GM18907 (cell line): ENCODE results near the gene AHSP.
"Not testable (repeated sequence)": the region's sequence is repeated elsewhere in the genome, so short reads cannot be mapped to it uniquely, and the experiment has no call there.

ENCODE experiments used
- ATAC-seq: cut with Tn5 transposase; IDR thresholded peaks from one replicate; pipeline ENCODE4 v1.9.1; 2021; ENCODE audit warnings: mild to moderate bottlenecking, moderate library complexity; ENCODE audit not compliant: unreplicated experiment

The AHSP gene

DNA sequence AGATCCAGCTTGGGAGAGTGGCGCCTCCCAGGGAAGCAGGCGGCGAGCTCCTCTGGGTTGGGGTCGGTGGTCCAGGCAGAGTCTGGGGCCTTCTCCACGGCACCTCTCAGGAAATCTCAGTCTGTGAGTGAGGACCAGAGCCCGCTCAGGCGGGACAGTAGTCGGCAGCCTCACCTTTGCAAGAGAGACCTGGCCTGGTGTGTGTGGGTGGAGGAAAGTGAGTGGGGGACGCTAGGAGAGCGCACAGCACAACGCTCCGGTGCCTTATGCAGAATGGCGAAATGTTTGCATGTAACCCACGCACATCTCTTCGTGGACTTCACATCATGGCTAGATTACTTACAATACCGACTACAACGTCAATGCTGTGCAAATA, 2.2 kb downstream of the AHSP start:
- no peak for ATAC-seq

DNA sequence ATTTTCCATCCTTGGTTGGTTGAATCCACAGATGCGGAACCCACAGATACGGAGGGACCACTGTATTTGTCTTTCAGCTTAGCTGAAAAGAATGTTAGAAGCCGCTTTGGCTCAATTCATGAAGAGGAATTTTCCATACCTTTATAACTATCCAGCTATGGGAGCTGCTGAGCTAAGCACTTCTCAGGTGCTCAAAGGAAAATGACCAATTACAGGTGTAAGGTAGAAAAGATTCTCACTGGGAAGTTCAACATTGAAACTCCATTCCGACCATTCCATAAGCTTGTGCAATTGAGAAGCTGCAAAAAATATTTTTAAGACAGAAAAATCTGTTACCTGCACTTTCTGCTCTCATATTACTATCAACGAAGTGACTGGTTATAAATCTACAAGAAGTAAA, 2.7 kb downstream of the AHSP start:
- ATAC-seq: no peak

DNA sequence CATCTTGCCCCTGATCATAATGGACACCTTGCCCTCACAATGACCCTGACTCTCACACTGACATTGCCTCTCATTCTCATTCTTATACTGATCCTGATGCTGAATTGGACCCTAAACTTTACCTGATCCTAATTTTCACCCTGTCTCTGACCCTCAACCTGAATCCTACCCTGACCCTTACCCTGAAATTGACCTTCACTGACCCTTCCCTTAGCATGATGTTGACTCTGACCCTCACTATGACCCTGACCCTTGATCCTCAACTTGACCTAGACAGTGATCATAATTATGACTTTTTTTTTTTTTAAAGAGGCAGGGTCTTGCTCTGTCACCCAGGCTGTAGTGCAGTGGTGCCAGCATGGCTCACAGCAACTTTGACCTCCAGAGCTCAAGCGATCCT, 3.4 kb downstream of the AHSP start:
- no peak for ATAC-seq

DNA sequence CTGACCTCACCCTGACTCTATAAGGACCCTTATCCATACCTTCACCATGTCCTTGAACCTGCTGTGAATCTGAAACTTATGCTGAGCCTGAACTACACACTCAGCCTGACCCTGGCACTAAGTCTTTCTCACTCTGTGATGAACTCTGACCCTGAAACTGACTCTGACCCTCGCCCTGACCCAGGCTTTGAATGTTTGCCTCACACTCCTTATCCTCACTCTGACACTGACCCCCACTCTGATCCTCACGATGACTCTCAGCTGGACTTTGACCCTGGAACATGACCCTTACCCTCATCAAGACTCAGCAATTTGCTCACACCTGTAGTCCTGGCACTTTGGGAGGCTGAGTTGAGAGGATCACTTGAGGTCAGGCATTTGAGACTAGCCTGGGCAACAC, 4.4 kb downstream of the AHSP start:
- no peak for ATAC-seq

DNA sequence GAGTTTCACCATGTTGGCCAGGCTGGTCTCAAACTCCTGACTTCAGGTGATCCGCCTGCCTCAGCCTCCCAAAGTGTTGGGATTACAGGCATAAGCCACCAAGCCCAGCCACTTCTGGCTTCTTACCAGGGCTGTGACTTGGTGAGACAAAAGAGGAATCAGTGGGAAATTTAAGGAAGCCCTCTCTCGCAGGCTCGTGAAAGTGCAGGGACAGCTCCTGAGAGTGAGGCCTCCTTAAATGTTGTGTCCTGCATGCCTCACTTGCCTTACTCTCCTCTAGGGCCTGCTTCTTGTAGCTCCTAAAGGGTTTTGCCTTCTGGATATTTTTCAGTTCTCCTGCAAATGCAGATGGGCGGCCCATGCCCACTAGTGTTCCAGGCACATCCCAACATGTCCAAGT, 5.2 kb downstream of the AHSP start:
- no peak for ATAC-seq

DNA sequence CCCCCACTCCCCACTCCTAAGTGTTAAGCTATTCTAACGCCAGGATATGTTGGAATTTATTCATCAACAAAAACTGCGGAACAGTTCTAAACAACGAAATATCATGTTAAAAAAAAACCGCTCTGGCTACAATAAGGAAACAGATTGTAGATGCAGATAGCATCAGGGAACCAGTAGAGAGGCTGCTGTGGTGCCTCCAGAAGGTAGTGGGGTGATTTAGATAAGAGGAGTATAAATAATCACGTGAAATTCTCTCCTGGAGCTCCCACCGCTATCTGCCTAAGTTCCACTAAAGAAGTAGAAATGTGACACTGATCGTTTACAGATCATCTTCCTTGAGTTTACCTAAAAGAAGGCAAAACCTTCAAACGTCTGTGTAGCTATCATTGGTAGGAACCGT, 8.0 kb downstream of the AHSP start:
- no peak for ATAC-seq

DNA sequence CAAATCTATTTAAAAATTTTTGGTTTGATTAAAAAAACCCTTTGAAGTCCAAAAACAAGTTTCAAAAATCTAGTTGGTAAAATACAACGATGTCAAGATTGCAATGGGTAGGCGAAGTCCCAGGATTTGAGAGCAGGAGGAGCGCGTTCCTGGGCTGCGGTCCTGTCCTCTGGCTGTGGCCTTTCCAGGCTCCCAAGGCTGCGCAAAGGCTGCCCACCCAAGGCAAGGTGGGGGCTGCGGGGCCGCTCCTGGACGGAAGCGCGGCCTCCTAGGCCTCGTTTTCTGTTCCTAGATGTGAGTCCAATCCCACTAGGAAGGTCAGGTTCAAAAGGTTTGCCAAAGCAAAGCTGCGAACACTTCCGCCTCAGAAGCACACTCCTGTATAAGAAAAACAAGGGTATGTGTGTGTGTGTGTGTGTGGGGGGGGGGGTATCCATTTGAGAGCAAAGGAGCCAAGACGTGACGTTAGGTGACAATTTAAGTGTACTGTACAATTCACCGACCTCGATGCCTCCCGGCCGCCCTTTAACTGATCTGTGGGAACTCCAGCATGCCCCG, 9.2 kb downstream of the AHSP start:
- no peak for ATAC-seq

DNA sequence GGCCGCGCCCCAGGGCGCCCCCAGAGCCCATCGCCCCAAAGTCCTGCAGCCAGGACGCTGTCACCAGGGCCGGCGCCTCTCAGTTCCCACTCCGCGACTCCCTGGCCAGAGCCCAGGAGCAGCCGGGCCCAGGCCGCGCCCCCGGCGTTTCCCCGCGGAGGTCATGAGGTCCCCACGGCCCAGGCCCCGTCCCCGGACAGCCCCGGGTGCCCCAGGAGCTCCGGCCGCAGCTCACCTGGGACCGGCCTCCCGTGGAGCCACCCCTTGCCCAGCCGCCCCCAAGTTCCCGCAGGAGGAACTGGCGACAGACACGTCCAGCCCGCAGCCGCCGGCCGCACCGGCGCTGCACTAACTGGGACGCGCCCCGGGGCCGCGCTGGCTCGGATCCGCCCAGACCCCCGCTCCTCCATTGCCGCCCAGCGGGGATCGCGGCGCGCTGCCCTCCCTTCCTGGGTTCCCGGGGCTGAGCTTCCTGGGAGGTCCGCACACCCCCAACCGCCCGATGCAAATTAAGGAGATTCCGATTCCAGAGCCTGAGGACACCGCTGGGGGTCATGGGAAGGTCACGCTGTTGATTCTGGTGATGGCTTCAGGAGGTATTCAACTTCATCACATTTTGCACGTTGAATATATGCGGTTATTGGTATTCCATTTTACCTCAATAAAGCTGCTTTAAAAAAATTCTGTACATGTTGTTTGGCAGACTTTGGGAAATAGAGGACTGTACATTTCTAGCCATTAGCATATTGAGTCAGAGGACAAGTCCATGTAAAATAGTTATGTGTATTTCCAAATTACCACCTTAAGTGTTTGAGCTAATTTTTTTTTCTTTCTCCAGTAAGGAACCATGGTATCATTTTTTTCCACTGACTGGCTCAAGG, 9.9 kb downstream of the AHSP start:
- no peak for ATAC-seq

DNA sequence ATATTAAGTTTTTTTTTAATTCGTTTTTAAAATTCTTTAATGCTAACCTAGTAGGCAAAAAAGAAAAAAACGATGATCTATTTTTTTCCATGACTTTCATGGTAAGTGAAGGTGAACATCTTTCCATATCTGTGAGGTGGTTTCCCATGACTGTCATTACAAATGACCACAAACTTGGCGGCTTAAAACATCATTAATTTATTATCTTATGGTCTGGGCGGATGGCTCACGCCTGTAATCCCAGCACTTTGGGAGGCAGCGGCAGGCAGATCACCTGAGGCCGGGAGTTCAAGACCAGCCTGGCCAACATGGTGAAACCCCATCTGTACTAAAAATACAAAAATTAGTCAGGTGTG, 10.5 kb downstream of the AHSP start:
- not testable (repeated sequence) for ATAC-seq

DNA sequence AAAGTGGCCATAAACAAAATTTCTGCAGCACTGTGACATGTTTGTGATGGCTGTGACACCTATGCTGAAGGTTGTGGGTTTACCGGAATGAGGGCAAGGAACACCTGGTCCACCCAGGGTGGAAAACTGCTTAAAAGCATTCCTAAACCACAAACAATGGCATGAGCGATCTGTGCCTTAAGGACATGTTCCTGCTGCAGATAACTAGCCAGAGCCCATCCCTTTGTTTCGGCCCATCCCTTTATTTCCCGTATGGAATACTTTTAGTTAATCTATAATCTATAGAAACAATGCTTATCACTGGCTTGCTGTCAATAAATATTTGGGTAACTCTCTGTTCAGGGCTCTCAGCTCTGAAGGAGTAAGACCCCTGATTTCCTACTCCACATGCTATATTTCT, 12.1 kb downstream of the AHSP start:
- not testable (repeated sequence) for ATAC-seq

DNA sequence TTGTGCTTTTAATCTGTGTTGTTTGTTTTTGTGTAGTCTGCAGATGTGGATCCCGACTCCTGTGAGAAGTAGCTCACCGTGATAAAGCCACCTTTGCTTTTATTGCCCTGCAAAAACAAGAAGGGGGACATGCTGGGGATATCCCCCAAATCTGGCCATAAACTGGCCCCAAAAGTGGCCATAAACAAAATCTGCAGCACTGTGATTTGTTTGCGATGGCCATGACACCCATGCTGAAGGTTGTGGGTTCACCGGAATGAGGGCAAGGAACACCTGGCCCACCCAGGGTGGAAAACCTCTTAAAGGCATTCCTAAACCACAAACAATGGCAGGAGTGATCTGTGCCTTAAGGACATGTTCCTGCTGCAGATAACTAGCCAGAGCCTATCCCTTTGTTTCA, 15.1 kb downstream of the AHSP start:
- no peak for ATAC-seq

DNA sequence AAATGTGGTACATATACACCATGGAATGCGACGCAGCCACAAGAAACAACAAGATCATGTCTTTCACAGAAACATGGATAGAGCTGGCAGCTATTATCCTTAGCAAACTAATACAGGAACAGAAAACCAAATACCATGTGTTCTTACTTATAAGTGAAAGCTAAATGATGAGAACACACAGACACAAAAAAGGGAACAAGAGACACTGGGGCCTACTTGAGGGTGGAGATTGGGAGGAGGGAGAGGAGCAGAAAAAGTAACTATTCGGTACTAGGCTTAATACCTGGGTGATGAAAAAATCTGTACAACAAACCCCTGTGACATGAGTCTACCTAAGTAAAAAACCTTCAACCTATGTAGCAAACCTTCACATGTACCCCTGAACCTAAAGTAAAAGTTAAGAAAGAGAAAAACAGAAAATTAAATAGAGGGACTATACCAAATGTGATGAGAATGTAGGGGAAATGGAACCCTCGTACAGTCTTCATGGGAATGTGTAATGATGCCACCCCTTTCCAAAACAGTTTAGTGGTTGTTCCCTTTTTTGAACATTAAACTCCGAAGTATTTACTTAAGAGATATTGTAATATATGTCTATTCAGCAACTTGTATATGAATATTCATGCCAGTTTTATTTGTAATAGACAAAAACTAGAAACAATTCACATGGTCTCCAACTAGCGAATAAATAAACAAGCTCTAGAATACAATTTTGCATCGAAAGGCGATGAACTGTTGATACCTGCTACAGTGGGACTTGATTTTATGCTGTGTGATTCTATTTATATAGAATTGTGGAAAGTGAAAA, 33.9 kb downstream of the AHSP start:
- ATAC-seq: no peak

DNA sequence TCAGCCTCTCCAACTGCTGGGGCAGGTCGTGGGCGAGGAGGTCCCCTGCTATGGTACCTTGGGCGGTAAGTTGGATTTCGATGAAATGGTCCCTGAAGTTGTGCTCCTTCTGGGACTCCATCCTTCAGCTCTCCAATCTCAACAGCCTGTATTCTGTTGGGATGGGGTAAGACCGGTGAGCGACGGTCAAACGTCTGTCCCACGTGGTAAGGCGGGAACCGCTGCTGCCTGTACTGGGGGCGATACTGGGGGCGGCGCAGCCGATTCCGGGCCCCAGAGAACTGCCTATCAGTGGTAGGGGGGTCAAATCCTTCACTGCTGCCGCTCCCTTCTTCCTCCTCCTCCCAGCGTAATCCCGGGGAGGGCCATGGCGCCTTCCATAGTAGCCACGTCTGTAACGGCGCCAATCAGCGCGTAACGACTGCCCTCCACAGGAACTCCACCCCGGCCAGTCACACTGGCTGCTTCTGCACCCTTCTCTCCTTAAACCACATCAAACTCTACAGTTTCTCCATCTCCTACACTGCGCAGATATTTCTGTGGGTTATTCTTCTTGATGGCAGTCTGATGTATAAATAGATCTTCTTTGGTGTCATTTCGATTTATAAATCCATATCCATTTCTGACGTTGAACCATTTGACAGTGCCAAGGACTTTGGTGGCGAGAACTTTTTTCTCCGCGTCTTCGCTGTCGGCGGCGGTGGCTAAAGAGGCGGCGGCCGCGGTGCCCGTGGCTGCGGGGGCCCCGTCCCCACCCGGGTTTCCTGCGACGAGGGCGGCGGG, 41.1 kb downstream of the AHSP start:
- ATAC-seq: no peak

DNA sequence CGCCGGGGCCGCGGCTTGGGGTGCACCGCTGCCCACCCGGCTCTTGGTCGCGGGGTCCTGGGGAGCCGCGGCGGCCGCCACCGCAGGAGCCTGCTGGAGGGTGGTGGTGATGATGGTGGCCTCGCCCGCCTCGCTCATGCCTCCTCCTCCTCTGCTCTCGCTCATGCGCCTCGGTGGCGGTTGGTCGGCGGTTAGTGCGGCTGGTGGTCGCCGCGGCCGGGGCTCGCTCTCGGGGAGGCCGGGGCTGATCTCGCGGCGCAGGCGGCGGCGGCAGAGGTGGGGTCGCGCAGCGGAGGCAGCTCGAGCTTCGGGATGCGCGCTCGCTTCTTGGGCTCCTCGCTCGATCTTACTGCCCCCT, 41.6 kb downstream of the AHSP start:
- ATAC-seq: no peak

DNA sequence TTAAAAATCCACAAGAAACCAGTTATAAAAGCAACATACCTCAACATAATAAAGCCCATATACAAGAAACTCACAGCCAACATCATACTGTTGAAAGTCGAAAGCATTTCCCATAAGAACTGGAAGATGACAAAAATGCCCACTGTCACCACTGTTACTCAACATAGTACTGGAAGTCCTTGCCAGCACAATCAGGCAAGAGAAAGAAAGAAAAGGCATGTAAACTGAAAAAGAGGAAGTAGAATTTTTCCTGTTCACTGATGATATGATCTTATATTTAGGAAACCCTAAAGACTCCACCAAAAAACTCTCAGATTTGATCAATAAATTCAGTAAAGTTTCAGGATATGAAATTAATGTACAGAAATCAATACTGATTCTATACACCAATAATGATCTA, 45.1 kb downstream of the AHSP start:
- ATAC-seq: no peak

DNA sequence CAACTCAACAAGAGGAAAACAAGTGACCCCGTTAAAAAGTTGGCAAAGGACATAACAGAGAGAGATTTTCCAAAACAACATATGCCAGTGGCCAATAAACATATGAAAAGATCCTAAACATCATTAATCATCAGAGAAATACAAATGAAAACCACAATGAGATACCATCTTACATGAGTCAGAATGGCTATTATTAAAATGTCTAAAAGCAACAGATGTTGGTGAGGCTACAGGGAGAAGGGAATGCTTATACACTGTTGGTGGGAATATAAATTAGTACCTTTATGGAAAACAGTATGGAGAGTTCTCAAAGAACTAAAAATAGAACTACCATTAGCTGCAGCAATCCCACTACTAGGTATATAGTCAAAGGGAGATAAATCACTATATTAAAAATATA, 46.5 kb downstream of the AHSP start:
- ATAC-seq: not testable (repeated sequence)

DNA sequence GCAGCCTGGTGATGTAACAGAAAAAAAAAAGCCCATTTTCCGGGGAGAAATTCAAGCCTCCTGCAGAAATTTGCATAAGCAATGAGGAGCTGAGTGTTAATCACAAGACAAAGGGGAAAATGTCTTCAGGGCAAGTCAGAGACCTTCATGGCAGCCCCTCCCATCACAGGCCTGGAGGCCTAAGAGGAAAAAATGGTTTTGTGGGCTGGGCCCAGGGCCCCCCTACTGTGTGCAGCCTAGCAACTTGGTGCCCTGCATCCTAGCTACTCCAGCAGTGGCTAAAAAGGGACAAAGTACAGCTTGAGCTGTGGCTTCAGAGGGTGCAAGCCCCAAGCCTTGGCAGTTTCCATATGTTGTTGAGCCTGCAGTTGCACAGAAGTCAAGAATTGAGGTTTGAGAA, 49.7 kb downstream of the AHSP start:
- ATAC-seq: no peak
